GM21515 (cell line): ENCODE results near the gene BCO2.

Source experiments
- ATAC-seq: cut with Tn5 transposase; IDR thresholded peaks from one replicate; pipeline ENCODE4 v1.9.1; 2021; ENCODE audit not compliant: unreplicated experiment

BCO2 gene

DNA sequence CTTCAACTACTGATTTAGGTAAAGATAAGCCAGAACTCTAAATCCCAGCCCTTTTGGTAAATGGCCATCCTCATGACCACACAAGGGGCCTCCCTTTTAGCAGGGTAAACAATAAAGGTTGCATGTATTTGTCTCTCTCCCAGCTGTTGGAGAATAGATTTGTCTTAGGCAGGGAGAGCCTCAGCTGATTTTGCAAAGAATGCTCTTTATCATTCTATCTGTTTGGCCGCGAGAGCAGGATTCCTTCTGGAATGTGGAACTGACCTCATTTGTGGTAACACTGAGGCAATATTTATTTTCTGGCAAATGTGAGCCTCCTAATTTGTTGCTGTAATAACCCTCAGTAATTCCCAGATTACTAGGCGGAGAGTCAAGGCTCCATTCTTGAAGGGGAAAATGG lies 66.2 kb downstream of the BCO2 start:
- ATAC-seq, result no peak

DNA sequence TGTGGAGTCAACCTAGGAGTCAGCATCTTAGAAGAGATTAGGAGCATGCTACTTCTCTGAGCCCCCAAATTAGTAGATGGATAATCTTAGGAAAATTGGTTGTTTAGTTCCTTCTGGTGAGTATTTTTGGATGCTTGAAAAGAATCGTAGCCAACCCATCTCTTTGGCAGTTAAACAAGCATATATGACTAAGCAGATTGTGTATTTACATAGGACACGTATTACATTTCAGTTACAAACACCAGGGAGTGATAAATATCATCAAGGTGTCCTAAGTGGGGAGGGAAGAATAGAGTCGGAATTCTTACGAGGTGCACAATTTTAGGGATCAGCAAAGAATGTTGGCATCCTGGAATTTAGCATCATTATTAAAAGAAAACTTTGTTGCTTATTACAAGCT lies 71.9 kb downstream of the BCO2 start:
- no peak for ATAC-seq

GRCh38 chr11:112248201-112248600 lies 72.9 kb downstream of the BCO2 start:
- no peak for ATAC-seq

- no peak for ATAC-seq
Measured at GRCh38 chr11:112249871-112250610, 74.7 kb downstream of the BCO2 start.

GRCh38 chr11:112253605-112254242 lies 78.4 kb downstream of the BCO2 start:
- ATAC-seq, result no peak

GRCh38 chr11:112255067-112255720 lies 79.9 kb downstream of the BCO2 start:
- no peak for ATAC-seq

- no peak for ATAC-seq
Measured at GRCh38 chr11:112260490-112260889, 85.2 kb downstream of the BCO2 start, which contains the start of gene PLET1. TSS of gene PLET1 (minus strand) at chr11:112260860. CDS start at chr11:112260589, 271 bp downstream.

DNA sequence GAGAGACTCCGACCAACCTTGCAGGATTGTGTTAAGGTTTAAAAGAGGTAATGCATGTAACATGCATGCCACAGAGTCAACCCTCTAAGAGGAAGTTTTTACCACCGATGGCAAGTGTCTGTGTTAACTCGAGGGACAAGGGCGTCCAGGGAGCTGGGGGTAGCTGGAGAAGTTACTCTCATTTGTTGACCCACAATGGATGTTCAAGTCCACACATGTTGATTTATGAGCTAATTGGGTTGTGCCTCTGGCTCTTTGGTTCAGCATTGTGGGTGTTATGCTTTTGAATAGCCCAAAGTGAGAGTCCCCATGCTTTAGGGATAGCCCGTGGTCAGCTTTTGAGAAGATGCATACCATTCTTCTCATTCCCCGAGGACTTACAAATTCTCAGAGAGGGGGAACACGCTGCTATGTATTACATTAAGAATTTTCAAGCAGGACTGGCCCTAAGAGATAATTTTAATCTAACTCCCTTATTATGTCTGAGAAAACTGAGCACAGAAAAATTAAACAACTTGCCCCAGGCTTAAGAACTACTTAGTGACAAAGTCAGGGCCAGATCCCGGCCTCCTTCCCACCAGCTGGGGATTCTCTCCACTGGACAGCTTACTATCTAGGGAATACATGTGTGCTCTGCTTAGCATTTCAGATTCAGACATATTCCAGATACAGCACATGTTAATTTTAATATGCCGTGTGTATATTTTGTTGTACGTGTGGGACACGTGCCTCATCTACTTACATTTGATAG lies 90.5 kb downstream of the BCO2 start:
- no peak for ATAC-seq

DNA sequence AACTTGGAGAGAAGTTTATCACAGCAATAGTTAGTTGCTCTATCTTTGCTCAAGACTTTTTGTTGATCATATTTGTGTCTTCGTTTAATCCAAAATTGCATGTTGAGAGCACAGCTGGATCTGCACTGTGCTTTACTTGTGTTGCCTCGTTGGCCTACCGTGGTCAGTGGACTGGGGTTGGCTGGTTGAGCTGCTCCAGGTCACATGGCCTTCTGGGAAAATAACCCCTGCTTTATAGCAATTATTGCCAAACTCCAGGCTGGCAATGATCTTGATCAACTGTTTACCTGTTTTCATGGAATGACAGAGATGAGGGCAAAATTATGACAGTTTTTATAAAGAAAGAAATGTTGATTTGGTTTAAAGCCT lies 91.1 kb downstream of the BCO2 start:
- no peak for ATAC-seq

DNA sequence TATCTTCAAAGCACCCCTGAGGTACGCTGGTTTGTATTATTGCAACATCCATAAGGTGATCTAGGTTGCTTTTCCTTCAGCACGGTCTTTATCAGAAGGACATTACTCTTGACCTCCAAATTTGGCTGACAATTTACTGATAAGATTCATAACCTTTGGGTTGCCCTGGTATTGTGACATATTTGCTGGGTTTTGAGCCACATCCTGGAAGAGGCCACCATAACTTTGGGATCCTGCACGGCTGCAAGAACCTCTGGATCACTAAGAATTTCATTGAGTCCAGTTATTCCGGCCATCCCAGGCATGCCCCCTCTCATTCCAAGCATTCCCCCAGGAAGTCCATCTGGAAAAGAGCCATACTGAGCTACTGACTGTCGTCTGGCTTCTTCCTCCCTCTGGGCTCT lies 91.9 kb downstream of the BCO2 start:
- ATAC-seq, result no peak

GRCh38 chr11:112268406-112268805 lies 93.1 kb downstream of the BCO2 start:
- ATAC-seq, result no peak
